GM12864 (cell line): Measurements from ENCODE around the gene DUS2.

Source experiments
- DNase-seq: peaks from one replicate; pipeline ENCODE4 v3.0.0-alpha.2; 2011; ENCODE audit warnings: low read depth
- H3K4me3 ChIP-seq: 2 replicates; pipeline ENCODE4 v1.5.1; 2011; ENCODE audit warnings: mild to moderate bottlenecking, low read depth, low read length, control low read depth
- TF ChIP-seq, protein P1 (sequence below): IDR thresholded peaks from 2 replicates; pipeline ENCODE4 v1.5.1; 2011; ENCODE audit warnings: low read depth, mild to moderate bottlenecking, moderate library complexity, low read length, control low read depth, inconsistent platforms; ENCODE audit errors: missing control alignments

Gene DUS2

DNA sequence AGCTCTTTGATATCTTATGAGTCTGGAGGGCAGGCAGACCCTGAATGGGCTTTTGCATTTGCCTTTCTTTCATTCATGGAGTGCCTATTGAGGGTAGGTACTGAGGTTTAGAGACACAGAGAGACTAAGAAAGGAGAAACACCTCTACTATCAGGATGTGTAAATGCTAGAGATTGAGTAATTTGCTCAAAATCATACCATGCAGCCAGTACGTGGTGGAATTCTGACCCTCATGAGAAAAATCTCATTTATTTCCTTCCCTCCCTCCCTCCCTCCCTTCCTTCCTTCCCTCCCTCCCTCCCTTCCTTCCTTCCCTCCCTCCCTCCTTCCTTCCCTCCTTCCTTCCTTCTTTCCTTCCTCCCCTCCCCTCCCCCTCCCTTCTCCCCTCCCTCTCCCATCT, 43.7 kb downstream of the DUS2 start:
- no peak for DNase-seq
- TF ChIP-seq, protein P1, sequence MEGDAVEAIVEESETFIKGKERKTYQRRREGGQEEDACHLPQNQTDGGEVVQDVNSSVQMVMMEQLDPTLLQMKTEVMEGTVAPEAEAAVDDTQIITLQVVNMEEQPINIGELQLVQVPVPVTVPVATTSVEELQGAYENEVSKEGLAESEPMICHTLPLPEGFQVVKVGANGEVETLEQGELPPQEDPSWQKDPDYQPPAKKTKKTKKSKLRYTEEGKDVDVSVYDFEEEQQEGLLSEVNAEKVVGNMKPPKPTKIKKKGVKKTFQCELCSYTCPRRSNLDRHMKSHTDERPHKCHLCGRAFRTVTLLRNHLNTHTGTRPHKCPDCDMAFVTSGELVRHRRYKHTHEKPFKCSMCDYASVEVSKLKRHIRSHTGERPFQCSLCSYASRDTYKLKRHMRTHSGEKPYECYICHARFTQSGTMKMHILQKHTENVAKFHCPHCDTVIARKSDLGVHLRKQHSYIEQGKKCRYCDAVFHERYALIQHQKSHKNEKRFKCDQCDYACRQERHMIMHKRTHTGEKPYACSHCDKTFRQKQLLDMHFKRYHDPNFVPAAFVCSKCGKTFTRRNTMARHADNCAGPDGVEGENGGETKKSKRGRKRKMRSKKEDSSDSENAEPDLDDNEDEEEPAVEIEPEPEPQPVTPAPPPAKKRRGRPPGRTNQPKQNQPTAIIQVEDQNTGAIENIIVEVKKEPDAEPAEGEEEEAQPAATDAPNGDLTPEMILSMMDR: no peak

DNA sequence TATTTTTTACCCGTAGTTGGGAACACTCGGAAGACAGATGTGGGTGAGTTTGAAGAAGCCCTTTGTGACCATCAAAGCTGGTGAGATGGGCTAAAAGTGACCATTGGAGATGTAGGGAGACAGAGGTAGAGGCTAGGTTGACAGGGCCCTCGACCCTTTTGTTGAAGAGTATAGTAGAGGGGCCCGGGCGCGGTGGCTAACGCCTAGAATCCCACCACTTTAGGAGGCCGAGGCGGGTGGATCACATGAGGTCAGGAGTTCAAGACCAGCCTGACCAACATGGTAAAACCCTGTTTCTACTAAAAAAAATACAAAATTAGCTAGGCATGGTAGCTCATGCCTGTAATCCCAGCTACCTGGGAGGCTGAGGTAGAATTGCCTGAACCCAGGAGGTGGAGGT, 45.8 kb downstream of the DUS2 start:
- TF ChIP-seq, protein P1: no peak
- DNase-seq: no peak

More for the DNA sequence above, 43.7 kb downstream of the DUS2 start:
- H3K4me3 ChIP-seq: no peak overlapping the region

DNA sequence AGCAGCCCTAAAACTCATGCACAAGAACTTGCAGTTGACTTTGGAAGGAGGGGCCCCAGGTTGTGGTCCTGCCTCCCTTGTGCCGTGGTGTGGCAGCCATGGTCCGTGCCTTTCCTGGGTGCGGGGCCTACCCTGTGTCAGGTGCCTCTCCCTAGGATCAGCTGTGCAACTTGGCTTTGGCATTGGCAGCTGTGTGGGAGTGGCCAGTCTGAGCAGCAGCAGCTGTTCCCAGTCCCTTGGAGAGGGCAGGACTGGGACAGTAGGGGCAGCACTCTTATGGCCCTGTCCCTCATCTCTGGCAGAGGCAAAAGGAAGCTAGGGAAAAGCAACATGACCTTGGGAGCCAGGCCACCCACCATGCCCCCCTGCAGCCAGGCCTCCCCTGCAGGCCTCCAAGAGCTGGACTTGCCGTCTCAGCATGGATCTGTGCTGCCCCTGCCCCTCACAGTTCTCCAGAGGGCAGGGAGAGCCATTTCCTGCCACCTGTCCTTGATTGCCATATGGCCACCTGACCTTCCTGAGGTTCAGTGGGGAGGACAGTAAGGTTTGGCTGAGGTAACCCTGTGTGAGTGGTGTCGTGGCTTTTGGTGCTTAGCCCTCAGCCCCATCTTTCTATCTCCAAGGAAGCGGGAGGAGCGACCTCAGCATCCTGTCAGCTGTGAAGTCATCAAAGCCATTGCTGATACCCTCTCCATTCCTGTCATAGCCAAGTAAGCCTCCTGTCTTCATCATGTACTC, 46.6 kb downstream of the DUS2 start:
- DNase-seq: no peak
- H3K4me3 ChIP-seq: no peak overlapping the region

More for the DNA sequence above, 45.8 kb downstream of the DUS2 start:
- H3K4me3 ChIP-seq: no peak overlapping the region

DNA sequence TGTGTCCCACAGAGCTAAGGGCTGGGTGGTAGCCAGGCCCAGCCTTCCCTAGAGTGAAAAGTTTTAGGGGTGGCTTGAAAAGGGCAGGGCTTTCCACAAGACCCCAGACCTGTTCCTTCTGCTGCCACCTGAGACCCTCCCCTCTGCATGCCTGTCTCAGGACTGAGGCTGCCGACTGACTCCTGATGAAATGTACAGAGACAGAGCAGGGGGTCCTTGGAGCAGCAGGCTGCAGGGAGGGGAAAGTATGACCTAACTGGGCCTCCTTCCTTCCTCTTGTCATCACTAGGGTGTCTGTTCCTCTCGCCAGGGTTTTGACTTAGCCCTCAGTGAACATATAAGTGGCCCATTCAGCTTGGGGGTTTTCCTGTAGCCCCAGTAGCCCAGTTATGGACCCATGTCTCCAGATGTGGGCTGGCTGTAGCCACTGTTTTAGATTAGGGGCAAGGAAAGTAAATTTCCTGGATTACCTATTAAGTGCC, 47.2 kb downstream of the DUS2 start:
- no peak for DNase-seq
- TF ChIP-seq, protein P1: no peak
- H3K4me3 ChIP-seq: no peak overlapping the region

More for the DNA sequence above, 46.6 kb downstream of the DUS2 start:
- TF ChIP-seq, protein P1: no peak

DNA sequence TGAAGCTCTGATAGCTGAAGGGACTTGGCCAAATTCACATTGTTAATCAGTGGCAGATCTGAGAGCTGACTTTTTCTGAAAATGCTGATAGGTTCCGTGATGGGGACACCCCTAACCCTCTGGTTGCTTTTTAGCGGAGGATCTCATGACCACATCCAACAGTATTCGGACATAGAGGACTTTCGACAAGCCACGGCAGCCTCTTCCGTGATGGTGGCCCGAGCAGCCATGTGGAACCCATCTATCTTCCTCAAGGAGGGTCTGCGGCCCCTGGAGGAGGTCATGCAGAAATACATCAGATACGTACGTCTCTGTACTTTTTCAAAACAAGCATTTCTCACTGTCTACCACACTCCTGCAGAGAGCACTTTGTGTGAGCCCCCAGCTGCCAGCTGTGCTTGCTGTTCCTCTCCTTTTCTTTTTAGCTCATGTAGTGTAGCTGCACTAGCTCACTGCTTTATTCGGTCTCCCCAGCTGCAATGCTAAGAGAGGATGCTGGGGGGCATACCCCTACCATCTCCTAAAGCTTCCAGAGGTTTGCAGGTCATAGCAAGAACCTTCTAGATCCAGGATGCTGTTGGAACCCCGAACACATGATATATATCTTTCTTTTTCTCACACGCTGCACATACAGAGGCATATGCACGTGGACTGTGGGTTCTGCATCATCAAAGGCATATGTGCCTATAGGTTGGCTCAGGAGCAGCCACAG, 47.9 kb downstream of the DUS2 start:
- TF ChIP-seq, protein P1: no peak
- H3K4me3 ChIP-seq: no peak overlapping the region

DNA sequence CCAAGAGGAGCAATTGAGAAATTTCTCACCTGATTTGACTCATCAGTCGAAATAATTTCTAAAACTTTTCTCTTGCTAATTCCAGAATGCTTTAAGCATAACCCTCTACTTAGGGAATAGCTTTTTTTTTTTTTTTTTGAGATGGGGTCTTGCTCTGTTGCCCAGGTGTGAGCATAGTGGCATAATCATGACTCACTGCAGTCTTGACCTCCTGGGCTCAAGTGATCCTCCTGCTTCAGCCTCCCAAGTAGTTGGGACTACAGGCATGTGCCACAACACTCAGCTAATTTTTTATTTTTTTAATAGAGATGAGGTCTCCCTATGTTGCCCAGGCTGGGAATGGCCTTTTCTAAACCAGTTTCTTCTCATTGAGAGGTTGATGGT, 48.4 kb downstream of the DUS2 start:
- TF ChIP-seq, protein P1: no peak
- DNase-seq: no peak
- H3K4me3 ChIP-seq: no peak overlapping the region

More for the DNA sequence above, 47.9 kb downstream of the DUS2 start:
- no peak for DNase-seq
